Endothelial cell of umbilical vein (primary cell): Measurements from ENCODE around the gene TBX2. TPM values are rescaled to one million over a fixed set of nuclear protein-coding genes. Genes with fewer than 3 reads are reported as not detected.

Experiments used
- BruUV-seq: library from RNA; stranded (reverse); fragments of 400-500 nt; replicated peaks from 2 replicates; lab custom pipeline; 2021; lab: Mats Ljungman, UMichigan
- CTCF ChIA-PET: fragments of 300-600, 350-600 bp; sonication (Branson Sonifier 250); formaldehyde crosslinking; loops from one replicate; lab custom pipeline; 2021; ENCODE audit warnings: antibody characterized with exemption, inconsistent platforms; lab: Charles Lee
- POLR2A ChIA-PET: fragments of 300-600, 350-600 bp; sonication (Branson Sonifier 250); formaldehyde crosslinking; loops from one replicate; lab custom pipeline; 2021; ENCODE audit warnings: antibody characterized with exemption, inconsistent platforms; lab: Charles Lee
- DNase-seq: peaks from one replicate; pipeline ENCODE4 v3.0.0-alpha.2; 2011; ENCODE audit warnings: low read depth, low spot score
- FAIRE-seq: peaks from 2 replicates; lab custom pipeline; 2011; peaks lifted over from hg19 to GRCh38; lab: Jason Lieb, UNC
- H2AFZ ChIP-seq: 2 replicates; pipeline ENCODE4 v1.6.0; 2012; ENCODE audit warnings: low read depth, low read length, control low read depth, inconsistent platforms
- H3K27ac ChIP-seq: 2 replicates; pipeline ENCODE4 v1.5.1; 2011; ENCODE audit warnings: low read depth, mild to moderate bottlenecking, control low read depth, low read length, moderate library complexity; ENCODE audit not compliant: insufficient read depth
- H3K27me3 ChIP-seq, 2 experiments: 2 replicates each; pipeline versions ENCODE4 v1.6.0 to v1.6.1; 2011; ENCODE audit warnings: low read length in 2 of 2, mixed read lengths in 1 of 2; ENCODE audit not compliant: control insufficient read depth in 2 of 2, insufficient read depth in 2 of 2
- H3K36me3 ChIP-seq, 2 experiments: 2 replicates in 1 of 2; 3 replicates in 1 of 2; pipeline ENCODE4 v1.5.1; 2011; ENCODE audit warnings: low read length in 2 of 2, mild to moderate bottlenecking in 1 of 2, moderate library complexity in 1 of 2; ENCODE audit not compliant: control insufficient read depth in 2 of 2, insufficient read depth in 2 of 2; ENCODE audit errors: extremely low read depth in 1 of 2
- H3K4me1 ChIP-seq: 3 replicates; pipeline ENCODE4 v1.5.1; 2011; ENCODE audit warnings: mild to moderate bottlenecking, low read length; ENCODE audit not compliant: control insufficient read depth, insufficient read depth; ENCODE audit errors: extremely low read depth
- H3K4me2 ChIP-seq: 2 replicates; pipeline ENCODE4 v1.6.1; 2011; ENCODE audit warnings: low read length, control low read depth, mixed read lengths; ENCODE audit not compliant: insufficient read depth
- H3K4me3 ChIP-seq, 3 experiments: fragments of 200-600 bp in 1 of 3; sonication (generic), shearing (Covaris generic) in 1 of 3; replicated peaks in 1 of 3; 2 replicates each; pipeline ENCODE4 v1.5.1; 2011 to 2016; ENCODE audit warnings: control low read depth in 3 of 3, low read length in 3 of 3, mild to moderate bottlenecking in 2 of 3, inconsistent platforms in 1 of 3, low read depth in 1 of 3, moderate library complexity in 1 of 3; ENCODE audit not compliant: insufficient read depth in 1 of 3
- H3K79me2 ChIP-seq: 2 replicates; pipeline ENCODE4 v1.6.0; 2012; ENCODE audit warnings: low read length, inconsistent platforms; ENCODE audit not compliant: control insufficient read depth, insufficient read depth
- H3K9ac ChIP-seq: replicated peaks from 2 replicates; pipeline ENCODE3; 2011; ENCODE audit warnings: low read length, control low read depth; ENCODE audit not compliant: insufficient read depth; ENCODE audit errors: extremely low read depth
- H3K9me1 ChIP-seq: replicated peaks from 3 replicates; pipeline ENCODE4 v1.6.0; 2011; ENCODE audit warnings: mild to moderate bottlenecking, low read length; ENCODE audit not compliant: control insufficient read depth, insufficient read depth; ENCODE audit errors: extremely low read depth
- H3K9me3 ChIP-seq: replicated peaks from 2 replicates; pipeline ENCODE4 v1.5.1; 2012; ENCODE audit warnings: low read length, inconsistent platforms; ENCODE audit not compliant: control insufficient read depth, insufficient read depth
- H4K20me1 ChIP-seq: replicated peaks from 2 replicates; pipeline ENCODE3; 2011; ENCODE audit warnings: mild to moderate bottlenecking, low read length; ENCODE audit not compliant: control insufficient read depth, insufficient read depth; ENCODE audit errors: extremely low read depth
- CTCF ChIP-seq, 2 donors: IDR thresholded peaks; 1 replicate in 1 of 2; 2 replicates in 1 of 2; pipeline ENCODE4 v1.5.1; 2011; ENCODE audit warnings: low read length in 2 of 2, mild to moderate bottlenecking in 2 of 2, moderate library complexity in 2 of 2, control low read depth in 1 of 2, inconsistent platforms in 1 of 2, low read depth in 1 of 2; ENCODE audit not compliant: insufficient read depth in 1 of 2; ENCODE audit errors: extremely low read depth in 1 of 2
- EZH2 ChIP-seq: IDR thresholded peaks from 2 replicates; pipeline ENCODE4 v1.6.1; 2012; ENCODE audit warnings: borderline replicate concordance, low read depth, mild to moderate bottlenecking, moderate library complexity, low read length, inconsistent platforms; ENCODE audit not compliant: severe bottlenecking
- FOS ChIP-seq: IDR thresholded peaks from 2 replicates; pipeline ENCODE4 v1.6.1; 2011; ENCODE audit warnings: mild to moderate bottlenecking, low read length, moderate library complexity, borderline replicate concordance; ENCODE audit not compliant: insufficient read depth
- GATA2 ChIP-seq: IDR thresholded peaks from 2 replicates; pipeline ENCODE4 v1.7.0; 2011; ENCODE audit warnings: low read depth, mild to moderate bottlenecking, moderate library complexity, mixed read lengths, low read length; ENCODE audit not compliant: insufficient read length, insufficient read depth
- JUN ChIP-seq: IDR thresholded peaks from 2 replicates; pipeline ENCODE4 v1.6.1; 2011; ENCODE audit warnings: borderline replicate concordance, low read depth; ENCODE audit not compliant: insufficient read length, insufficient read depth
- MAX ChIP-seq: IDR thresholded peaks from 2 replicates; pipeline ENCODE4 v1.6.1; 2011; ENCODE audit not compliant: insufficient read depth, insufficient read length
- MYC ChIP-seq: IDR thresholded peaks from one replicate; pipeline ENCODE4 v1.6.1; 2011; ENCODE audit warnings: mild to moderate bottlenecking, low read depth, low read length
- POLR2A ChIP-seq: IDR thresholded peaks from 2 replicates; pipeline ENCODE4 v1.6.1; 2012; ENCODE audit warnings: low read depth, mild to moderate bottlenecking, control low read depth, low read length
- POLR2AphosphoS5 ChIP-seq: IDR thresholded peaks from 2 replicates; pipeline ENCODE4 v1.6.1; 2012; ENCODE audit warnings: low read depth, mild to moderate bottlenecking, control low read depth, low read length, moderate library complexity; ENCODE audit not compliant: insufficient read depth
- dilution Hi-C: fragments of 300-500 bp; cut with MboI; formaldehyde crosslinking; loops from one replicate; pipeline ENCODE4 v1.15.0; 2019; ENCODE audit warnings: low sequenced_read_pairs; ENCODE audit not compliant: extremely low pct_ligation_motif_present
- intact Hi-C: fragments of 100-400 bp; cut with micrococcal nuclease; formaldehyde crosslinking; loops from one replicate; pipeline ENCODE4 v1.10.0; 2022
- polyA plus RNA-seq, 4 experiments: library from polyadenylated mRNA; depleted of rRNA in 3 of 4; stranded (reverse) in 3 of 4; unstranded in 1 of 4; fragments of >200 nt; gene quantifications; 2 replicates each; pipeline versions ENCODE4 v1.2.1 to v1.2.3, GENCODE V29; 2011 to 2012; ENCODE audit warnings: missing spikeins in 1 of 4
- total RNA-seq: library from RNA; stranded (reverse); gene quantifications from 2 replicates; pipeline ENCODE4 v1.2.3, GENCODE V29; 2021

TBX2 gene
- total and polyA plus RNA-seq, 2 donors (not counting 3 experiments of a cell fraction or from before 2014, with no cell fraction given) = not detected

- Histone ChIP-seq H3K79me2 (no peaks in the 10 kb centered on the region), H3K4me2 (no peak overlapping the region), H3K36me3 (no peaks in the 10 kb centered on the region), H3K27me3 (peaks cover 87 to 97% of the 10 kb centered on the region in 2 experiments), H3K9me1 (no peaks in the 10 kb centered on the region), H3K4me3 (no peak overlapping the region), H3K9ac (no peak overlapping the region), H3K9me3 (no peaks in the 10 kb centered on the region), H2AFZ (no peak overlapping the region), H4K20me1 (peaks cover 2% of the 10 kb centered on the region), H3K27ac (no peak overlapping the region), H3K4me1 (peaks cover under 1% of the 10 kb centered on the region)
- CTCF ChIA-PET = no interaction called here
- dilution Hi-C loops (no loop called here), intact Hi-C loops (no loop called here)
- DNase-seq (no peak), FAIRE-seq (no peak)
- POLR2A ChIA-PET = interaction anchor here (0.6 kb wide), 1 partner anchor 609 kb away, joined by 4 read pairs; no protein-coding TSS in a partner anchor
- peak; percentile 90 for TF ChIP-seq EZH2
- no peak for TF ChIP-seq JUN
- BruUV-seq = no TSS peak
These were observed 57.8 kb downstream of the TBX2 start for GRCh38 chr17:61457226-61457983.

GRCh38 chr17:61458000-61458399 is 58.4 kb downstream of the TBX2 start:
- Histone ChIP-seq H3K27me3 (peaks cover 88 to 97% of the 10 kb centered on the region in 2 experiments), H3K9me3 (no peaks in the 10 kb centered on the region), H3K4me2 (no peak overlapping the region), H3K4me1 (no peaks in the 10 kb centered on the region), H4K20me1 (no peaks in the 10 kb centered on the region), H3K9ac (no peak overlapping the region), H3K4me3 (no peak overlapping the region), H3K79me2 (no peaks in the 10 kb centered on the region), H3K27ac (no peak overlapping the region), H2AFZ (no peak overlapping the region), H3K9me1 (no peaks in the 10 kb centered on the region), H3K36me3 (no peaks in the 10 kb centered on the region)
- dilution Hi-C loops = no loop called here
- no peak for DNase-seq
- TF ChIP-seq POLR2A = no peak
- TF ChIP-seq MYC = no peak
- TF ChIP-seq JUN = no peak
- no peak for TF ChIP-seq FOS
- no peak for TF ChIP-seq POLR2AphosphoS5
- no peak for TF ChIP-seq EZH2
- TF ChIP-seq GATA2 = no peak
- no peak for TF ChIP-seq MAX
- TF ChIP-seq CTCF (IDR thresholded peaks at IDR 0.05; ENCODE audit: extremely low read depth in 1 of 2, insufficient read depth in 1 of 2, low read depth in 1 of 2, low read length in 2 of 2) = no peak
- CTCF ChIA-PET = no interaction called here
- POLR2A ChIA-PET = no interaction called here
- no TSS peak for BruUV-seq
- intact Hi-C loops = no loop called here
- no peak for FAIRE-seq
